HG03432 (cell line): ENCODE measurements around the gene REEP6.
"Not testable (repeated sequence)": the region's sequence is repeated elsewhere in the genome, so short reads cannot be mapped to it uniquely, and the experiment has no call there.

Experiments used
- ATAC-seq: cut with Tn5 transposase; IDR thresholded peaks from one replicate; pipeline ENCODE4 v1.9.1; 2021; ENCODE audit warnings: mild to moderate bottlenecking, moderate library complexity; ENCODE audit not compliant: unreplicated experiment

REEP6 gene

DNA sequence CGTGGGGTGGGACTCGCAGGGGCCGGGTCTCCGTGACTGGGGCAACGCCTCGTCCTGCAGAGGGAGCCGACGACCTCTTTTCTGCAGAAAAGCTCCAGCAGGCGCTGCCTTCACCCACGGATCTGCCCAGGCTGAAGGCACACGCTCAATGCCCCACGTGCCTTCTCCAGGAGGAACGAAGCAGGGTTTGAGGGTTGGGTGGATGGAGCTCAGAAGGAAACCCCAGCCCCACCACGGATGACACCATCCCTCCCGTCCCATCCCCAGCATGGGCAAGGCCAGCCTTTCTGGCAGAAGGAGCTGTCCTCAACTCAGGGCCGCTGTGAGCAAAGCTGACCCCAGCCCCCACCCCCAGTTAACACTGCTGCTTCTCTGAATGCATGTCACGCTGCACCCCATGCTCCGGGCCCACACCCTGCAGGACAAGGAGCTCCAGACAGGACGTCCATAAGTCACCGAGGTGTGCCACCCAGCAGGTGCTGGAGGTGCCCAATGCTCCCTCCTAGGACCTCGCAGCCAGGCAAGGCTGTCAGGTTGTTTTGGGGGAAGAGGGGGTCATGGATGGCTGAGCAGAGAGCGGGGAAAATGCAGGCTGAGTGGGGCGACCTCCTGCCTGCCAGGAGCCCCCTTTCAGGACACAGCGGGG lies 19.3 kb upstream of the REEP6 start:
- ATAC-seq = no peak

DNA sequence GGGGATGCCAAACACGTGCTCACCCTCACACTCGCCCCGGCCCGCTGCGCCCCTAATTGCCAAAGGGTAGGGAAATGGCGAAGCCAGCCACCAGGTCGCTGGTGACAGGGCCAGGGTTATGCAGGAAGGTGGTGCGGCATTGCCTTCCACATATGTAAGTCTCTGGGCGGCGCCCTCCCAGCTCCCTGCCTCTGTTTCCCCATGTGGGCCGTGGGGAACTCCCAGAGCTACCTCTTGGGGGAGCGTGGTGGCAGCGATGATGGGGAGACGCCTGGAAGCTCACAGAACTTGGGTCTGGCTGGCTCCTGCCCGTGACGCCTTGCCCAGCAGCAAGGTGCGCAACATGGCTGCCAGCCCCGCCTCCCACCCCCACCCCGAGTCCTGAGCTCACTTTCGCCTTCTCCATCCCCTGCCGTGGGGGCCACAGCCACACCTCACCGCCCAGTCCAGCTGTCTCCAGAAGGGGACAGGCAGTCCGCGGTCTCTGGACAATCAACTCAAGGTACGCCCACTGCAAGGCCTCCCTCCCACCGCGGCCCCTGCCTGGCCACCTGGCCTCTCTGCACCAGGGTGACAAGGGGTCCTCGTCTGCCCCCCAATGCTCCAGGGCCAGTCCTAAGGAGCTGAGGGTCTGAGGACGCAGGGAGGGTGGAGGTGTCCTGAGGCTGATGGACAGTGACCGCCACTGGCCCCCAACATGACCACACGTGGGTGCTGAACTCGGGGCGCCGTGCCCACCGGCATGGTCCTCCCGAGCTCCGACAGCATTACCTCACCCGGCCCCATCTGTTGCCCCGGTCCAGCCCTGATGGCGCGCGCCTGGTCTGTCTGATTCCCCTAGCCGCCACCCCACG lies 18.5 kb upstream of the REEP6 start:
- no peak for ATAC-seq

DNA sequence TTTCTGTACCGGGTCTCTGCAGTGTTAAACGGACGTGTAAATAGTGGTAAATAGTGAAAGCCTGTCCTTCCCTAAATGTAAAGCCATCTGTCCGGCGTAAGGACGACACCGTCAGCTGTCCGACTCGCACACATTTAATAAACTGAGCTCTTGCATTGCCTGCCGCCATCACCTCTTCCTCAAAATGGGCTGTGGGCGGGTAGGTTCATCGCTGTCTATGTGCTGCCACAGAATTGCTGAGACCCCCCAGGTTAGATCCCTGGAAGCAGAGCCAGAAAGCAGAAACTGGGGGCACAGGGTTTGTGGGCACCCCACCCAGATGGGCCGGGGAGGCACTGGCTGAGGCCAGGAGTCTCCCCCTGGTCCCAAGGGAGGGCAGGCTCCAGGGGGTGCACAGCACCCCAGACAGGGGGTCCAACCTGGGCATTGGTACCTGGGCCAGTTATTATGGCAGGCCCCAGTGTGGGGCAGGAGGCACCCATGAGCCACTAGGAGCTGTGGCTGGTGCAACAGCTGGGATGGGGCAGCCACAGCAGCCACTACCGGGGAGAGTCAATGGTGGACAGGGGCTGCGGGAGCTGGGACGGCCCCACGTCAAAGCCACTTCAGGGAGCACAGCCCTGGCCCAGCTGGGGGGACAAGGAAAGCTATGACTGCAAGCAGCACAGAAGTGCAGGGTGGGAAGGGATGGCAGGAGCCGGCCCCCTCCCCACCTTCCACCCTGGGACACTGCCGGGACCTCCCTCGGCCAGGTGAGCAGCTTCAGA lies 17.7 kb upstream of the REEP6 start:
- no peak for ATAC-seq

DNA sequence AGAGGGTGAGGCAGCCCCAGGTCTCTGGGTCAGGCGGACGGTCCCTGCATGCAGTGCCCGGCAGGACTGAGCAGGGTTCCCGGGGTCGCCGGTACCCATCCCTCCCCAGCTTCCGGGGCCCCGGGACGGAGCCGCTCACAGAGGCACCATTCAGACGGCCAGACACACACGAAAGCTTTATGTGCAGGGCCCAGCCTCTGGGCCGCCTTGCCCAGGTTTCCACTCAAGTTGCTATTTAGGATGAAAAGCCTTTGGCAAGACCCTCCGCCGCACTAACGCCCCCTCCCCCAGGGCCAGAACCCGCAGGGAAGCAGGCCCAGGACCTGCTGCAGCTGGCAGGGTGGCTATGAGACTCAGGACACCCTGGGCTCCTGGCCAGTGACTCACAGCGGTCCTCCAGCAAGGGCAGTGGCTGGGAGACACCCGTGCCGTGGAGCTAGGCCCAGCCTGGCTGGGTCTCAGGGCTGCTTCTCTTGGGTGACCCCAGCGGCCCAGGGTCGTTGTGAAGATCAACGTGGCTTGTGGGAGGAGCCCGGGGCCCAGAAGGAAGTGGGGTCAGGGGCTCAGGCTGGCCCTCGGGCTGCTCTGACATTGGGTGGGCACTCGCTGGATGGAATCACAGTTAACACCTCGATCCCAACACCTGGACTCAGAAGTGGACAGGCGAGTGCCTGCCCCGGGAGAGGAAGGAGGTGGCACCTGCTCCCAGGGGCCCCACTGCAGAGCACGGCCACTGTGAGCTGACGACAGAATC lies 16.8 kb upstream of the REEP6 start:
- no peak for ATAC-seq

DNA sequence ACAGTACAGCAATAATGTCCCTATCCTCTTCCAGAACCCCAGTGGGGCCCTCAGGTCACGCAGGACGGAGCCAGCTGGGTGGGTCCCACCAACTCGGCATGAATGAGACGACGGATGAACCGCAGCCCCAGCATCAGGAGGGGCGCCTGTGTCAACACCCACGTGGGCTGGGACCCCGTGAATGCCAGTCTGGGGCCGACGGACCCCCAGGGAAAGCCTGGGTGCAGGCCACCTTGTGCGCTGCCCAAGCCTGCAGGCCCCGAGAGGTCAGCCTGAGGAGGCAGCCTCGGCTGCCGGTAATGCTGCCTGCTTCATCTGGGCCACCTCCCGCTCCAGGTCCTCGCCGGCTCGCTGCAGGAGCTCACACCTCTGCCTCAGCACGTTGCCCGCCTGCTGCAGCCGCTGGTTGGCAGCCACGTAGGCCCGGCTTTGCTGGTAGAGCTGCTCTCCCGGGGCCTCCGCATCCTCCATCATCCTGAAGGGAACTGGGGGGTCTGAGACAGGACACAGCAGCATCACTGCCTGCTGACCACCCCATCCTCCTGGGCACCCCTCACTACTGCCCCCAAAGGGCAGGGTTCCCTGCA lies 16.1 kb upstream of the REEP6 start:
- ATAC-seq = no peak

DNA sequence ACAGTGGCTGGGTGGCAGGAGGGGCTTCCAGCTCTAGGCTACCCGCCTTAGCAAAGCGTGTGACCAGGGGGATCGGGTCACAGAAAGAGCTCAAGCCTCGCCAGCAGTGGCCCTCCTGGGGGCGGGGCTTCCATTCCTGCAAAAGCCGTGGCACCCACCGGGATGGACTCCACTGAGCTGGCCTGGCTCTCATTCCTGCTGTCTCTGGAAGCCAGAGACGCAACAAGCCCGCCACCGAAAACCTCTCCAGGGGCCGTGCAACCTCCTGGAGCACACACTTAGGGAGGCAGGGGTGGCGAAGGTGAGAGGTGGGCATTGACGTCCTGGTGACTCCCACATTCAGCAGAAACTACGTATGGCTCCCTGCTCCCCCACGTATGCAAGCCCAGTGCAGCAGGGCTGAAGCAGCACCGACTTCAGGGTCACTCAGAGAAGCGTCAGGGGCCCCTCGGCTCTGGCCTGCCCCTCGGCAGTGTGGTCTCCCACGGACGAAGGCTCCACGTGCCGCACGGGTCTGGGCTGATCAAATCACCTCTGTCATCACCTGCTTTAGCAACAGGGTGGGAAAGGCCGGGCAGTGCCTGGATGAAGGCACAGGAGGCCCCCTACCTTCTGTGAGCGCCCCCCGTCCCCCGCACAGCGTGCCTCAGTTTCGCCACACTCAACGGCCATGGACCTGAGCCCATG lies 15.1 kb upstream of the REEP6 start:
- no peak for ATAC-seq

DNA sequence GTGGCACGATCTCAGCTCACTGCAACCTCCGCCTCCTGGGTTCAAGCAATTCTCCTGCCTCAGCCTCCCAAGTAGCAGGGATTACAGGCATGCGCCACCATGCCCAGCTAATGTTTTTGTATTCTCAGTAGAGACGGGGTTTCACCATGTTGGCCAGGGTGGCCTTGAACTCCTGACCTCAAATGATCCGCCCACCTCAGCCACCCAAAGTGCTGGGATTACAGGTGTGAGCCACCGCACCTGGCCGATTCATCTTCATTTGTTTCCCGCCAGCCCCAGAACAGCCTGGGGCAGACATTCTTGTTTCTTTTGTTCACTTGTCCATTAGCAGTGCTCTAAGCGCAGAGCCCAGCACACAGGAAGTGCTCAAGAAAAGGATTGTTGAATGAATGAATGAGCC lies 13.9 kb upstream of the REEP6 start:
- not testable (repeated sequence) for ATAC-seq

DNA sequence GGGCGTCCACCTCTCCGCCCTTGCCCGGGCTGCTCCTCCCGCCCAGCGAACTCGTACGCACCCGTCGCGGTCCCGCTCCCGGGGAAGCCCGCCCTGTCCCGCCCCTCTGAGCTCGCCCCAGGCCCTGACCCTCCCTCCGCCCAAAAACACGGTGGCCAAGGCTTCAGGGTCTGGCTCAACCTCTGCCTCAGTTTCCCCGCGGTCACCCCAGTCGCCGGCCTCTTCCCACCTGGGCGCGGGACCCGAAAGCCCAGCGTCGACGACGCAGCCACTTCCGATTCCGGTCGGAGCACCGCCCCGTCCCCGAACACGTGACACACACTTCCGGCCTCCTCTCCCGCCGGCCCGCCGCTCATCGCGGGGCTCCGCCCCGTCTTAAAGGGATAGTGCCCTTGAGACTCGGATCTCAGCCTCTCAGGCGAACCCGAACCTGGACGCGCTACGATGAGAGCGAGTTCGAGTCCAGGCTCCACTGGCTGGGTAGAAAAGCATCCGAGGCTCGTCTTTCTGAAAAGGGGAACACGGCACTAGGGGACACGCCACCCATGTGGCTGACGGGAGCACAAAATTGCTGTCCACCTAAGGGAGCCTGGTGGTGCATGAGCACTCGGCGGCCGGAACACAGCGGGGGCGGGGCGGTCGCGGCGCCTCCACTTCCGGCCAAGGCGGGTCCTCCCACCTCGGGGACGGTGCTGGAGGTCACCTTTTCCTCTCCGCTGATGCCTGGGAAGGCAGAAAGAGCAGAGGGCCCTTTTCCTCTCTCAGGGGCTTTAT lies 11.9 kb upstream of the REEP6 start, which contains the start of gene C19orf25:
C19orf25 (minus strand) TSS at position 282 of the 774 bp plus-strand sequence. CDS start 312 bp downstream, outside the sequence.
- ATAC-seq = peak; percentile 81

DNA sequence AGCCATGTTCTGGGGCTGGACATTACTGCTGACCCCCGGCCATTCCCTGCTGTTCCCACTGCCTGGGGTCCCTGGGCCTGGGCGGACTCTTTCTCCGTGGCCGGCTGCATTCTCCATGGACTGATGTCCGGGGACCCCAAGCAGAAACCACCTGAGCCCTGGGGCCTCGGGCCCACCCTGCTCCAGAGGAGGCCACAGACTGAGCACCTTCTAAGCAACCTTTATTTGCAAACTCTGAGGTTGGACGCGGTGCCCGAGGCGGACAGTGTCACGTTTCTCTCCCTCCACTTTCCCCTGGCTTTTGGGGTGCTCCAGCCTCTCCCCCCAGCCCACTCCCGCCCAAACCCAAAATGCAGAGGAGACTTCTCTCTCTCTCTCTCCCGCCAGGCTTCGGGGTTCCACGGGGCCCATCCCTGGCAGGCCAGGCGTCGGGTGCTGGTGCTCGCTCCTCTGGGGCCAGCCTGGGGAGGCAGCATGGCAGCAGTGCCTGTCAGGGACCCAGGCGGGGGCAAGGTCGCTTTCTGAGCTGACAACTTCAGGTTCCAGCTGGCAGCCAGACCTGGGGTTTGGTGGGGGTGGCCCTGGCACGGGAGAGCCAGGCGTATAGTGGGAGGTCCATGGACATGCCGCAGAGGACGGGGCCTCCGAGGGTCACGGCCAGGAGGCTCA lies 9.6 kb upstream of the REEP6 start:
- ATAC-seq = no peak

DNA sequence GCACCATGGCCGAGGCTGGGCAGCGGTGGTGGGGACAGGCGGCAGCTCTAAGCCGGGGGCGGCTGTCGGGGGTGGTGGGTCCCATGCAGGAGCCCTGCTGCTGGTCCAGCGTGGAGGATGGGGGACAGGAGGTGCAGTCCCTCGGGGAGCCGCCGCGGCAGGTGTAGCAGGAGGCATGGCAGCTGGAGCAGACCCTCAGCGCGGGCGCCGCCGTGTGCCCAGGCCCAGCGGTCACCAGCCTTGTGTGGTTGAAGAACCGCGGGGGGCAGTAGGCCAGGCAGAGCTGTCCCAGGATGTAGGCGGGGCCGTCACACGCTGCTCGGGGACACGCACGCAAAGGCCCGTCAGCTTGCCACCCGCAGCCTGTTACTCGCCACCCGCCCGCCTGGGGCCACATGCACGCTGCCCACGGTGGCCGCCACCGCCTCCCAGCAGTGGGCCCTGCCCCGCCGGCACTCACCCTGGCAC lies 9.1 kb upstream of the REEP6 start:
- ATAC-seq = no peak

DNA sequence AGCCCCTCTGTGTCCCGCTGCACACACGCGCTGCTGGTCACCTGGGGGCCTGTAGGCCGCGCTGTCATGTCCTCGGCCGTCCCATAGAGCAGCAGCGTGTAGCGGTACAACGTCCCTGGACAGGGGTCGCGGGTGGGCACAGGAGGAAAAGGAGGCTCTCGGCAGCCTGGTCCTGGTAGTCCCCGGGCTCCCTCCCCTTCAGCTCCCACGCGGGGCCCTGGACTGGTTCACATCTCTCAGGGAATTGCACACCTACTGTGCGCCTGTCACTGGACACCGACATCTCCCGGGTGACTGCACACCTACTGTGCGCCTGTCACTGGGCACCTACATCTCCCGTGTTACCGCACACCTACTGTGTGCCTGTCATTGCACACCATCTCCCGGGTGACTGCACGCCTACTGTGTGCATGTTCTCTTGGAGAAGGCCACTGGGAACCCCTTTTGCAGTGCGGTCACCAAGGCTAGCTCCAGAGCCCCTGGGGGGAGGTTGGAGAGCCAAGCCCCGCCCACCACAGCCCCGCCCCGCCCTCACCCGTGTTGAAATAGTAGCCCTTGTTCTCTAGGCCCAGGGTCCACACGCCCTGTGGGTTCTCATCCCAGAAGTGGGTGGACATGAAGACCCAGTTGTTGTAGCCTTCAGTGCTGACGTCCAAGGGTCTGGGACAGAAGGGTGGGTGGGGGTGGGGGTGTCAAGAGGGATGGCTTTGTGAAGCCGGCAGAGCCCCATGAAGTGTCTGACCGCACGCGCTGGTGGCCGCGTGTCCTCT lies 8.4 kb upstream of the REEP6 start:
- no peak for ATAC-seq

DNA sequence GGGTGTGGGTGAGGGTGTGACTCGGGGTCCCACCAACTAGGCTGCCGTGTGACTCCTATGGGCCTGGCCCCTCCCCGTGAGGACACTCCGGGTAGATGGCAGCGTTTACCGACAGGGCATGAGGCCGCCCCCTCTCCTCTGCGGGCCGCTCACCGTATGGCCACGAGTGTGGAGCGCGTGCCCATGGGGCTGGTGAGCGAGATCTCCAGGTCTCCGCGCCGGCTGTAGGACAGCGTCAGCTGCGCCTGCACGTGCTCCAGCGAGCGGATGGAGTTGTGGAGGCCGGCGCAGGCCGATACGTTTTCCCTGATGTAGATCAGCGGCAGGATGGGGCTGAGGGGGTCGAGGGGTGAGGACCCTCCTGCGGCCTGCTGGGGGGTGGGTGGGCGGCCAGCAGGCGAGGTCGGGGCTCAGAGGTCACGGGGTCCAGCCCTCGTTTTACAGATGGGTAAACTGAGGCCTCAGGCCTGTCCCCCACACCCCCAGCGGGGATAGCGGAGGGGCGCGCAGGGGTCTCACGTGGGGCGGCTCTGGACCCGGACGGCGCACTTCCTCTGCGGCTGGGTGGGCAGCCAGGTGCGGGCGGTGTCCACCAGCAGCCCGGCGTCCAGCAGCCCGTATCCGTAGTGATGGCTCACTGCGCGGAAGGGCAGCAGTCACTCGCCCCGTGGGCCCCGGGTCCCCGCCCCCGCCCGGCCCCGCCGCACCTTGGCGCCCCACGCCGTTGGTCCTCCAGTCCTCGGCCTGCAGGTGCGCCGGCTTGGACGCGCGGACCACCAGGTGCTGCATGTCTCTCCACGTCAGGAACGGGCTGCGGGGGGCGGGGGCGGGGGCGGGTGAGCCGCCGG lies 7.6 kb upstream of the REEP6 start:
- ATAC-seq = no peak

DNA sequence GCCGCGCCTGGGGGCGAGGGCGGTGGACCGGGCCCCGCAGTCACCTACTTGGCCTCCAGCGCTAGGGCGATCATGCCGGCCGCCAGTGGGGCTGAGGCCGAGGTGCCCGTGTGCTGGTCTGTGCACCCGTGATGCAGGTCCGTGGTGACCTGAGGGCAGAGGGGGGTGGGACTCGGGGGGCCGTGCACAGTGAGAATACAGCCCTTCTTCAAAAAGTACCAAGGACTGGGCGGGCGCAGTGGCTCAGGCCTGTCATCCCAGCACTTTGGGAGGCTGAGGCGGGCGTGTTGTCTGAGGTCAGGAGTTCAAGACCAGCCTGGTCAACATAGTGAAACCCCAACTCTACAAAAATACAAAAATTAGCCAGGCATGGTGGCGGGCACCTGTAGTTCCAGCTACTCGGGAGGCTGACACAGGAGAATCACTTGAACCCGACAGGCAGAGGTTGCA lies 7.0 kb upstream of the REEP6 start:
- no peak for ATAC-seq

DNA sequence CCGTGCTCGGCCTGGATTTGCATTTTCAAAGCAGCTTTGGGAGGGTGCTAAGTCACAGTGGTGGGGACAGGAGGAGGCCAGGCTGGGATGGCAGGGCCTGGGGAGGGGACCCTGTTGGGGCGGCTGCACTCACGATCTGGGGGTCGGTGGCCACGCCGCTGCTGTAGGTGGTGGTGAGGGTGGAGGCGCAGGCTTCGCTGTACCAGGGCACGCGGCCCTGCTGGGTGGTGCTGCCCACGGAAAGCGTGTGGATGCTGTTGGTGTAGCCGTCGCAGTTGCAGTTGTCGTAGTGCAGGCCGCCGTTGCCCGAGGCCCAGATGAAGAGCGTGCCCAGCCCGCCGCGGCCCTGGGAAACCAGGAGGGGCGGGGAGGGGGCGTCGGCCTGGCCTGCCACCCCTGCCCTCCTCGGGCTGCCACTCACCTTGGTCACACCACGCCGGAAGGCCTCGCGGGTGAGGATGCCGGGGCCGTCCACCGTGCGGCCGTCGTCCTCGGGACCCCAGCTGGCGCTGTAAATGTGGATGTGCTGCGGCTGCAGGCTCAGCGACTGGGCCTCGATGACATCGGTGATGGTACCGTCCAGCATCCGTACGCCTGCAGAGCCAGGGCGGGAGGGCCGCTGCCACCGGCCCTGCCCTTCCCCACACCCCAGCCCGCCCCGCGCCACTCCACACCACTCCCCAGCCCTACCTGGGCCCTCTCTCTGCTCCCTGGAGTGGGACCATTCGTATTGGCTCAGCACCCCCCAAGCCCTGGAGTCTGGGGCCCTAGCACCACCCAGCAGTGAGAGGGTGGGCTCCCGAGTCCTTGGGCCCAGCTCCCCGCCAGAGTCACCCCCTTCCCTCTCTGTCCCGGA lies 4.0 kb upstream of the REEP6 start:
- no peak for ATAC-seq

DNA sequence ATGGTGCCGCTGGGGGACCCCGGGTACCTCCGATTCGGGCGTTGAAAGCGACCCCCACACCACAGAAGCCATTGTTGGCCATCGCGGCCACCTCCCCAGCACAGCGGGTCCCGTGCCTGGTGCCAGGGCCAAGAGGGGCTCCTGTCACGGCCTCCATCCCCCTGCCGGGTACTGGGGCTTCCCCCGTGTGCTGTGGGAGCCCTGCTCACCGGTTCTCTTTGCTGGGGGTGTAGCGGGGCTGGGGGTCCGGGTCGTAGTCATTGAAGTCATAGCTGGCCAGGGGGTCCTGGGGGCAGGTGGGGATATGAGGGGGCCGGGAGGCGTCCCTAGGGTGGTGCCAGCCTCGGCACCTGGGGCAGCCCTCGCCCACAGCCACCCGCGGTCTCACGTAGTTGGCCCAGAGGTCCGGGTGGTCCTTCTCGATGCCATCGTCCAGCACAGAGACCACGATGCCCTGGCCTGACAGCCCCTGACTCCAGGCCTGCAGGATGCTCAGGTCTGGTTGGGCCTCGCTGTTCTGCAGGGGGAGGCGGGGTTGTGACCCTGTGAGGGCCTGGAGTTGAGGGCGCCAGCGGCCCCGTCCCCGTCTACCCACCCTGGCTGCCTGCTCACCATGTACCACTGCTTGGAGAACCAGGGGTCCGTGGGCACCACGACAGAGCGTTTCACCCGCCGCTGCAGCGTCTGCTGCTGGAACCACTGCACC lies 3.3 kb upstream of the REEP6 start:
- no peak for ATAC-seq
